H1 (cell line): ENCODE measurements around the gene AHSP. TPM values are rescaled to one million over a fixed set of nuclear protein-coding genes. Genes with fewer than 3 reads are reported as not detected.

Source experiments
- ASH2L ChIP-seq: fragments of 200-600, 300-600 bp; sonication (generic); IDR thresholded peaks from one replicate; pipeline ENCODE4 v1.7.1; 2017; ENCODE audit warnings: low read length
- CHD2 ChIP-seq: IDR thresholded peaks from 2 replicates; pipeline ENCODE4 v1.6.1; 2012; ENCODE audit warnings: low read length, improper control_type of control experiment
- EP300 ChIP-seq, 2 experiments: IDR thresholded peaks; 1 replicate in 1 of 2; 2 replicates in 1 of 2; pipeline ENCODE4 v1.6.1; 2011 to 2012; ENCODE audit warnings: low read depth in 2 of 2, low read length in 2 of 2, mild to moderate bottlenecking in 2 of 2, borderline replicate concordance in 1 of 2, inconsistent platforms in 1 of 2, moderate library complexity in 1 of 2
- EZH2 ChIP-seq: fragments of 200-600 bp; sonication (generic); IDR thresholded peaks from 2 replicates; pipeline ENCODE4 v1.7.1; 2012; ENCODE audit warnings: low read depth, mild to moderate bottlenecking, moderate library complexity, low read length, inconsistent platforms; ENCODE audit not compliant: severe bottlenecking
- GTF2F1 ChIP-seq: IDR thresholded peaks from 2 replicates; pipeline ENCODE4 v1.6.1; 2012; ENCODE audit warnings: low read depth, low read length, improper control_type of control experiment, borderline replicate concordance
- NANOG ChIP-seq: IDR thresholded peaks from 2 replicates; pipeline ENCODE4 v1.6.1; 2011; ENCODE audit warnings: low read length, low read depth, mild to moderate bottlenecking, inconsistent platforms; ENCODE audit not compliant: insufficient read depth, poor library complexity, severe bottlenecking
- SAP30 ChIP-seq: fragments of 300-600 bp; sonication (generic); IDR thresholded peaks from 2 replicates; pipeline ENCODE4 v1.7.1; 2012; ENCODE audit warnings: low read length, moderate library complexity, mild to moderate bottlenecking, inconsistent platforms; ENCODE audit not compliant: insufficient read depth, insufficient replicate concordance
- SIX5 ChIP-seq: IDR thresholded peaks from 2 replicates; pipeline ENCODE4 v1.6.1; 2011; ENCODE audit warnings: mild to moderate bottlenecking, low read depth, low read length
- polyA plus RNA-seq, 7 experiments: library from polyadenylated mRNA; depleted of rRNA in 3 of 7; stranded (reverse) in 5 of 7; unstranded in 2 of 7; fragments of >200 nt in 5 of 7; fragments of 200-250 nt in 2 of 7; gene quantifications; 1 replicate in 5 of 7; 2 replicates in 1 of 7; 4 replicates in 1 of 7; pipeline versions ENCODE4 v1.2.1 to v1.2.3, GENCODE V29; 2011 to 2013; ENCODE audit warnings: missing spikeins in 2 of 7, mixed read lengths in 2 of 7
- total RNA-seq: library from RNA; stranded (reverse); fragmentation: NEBNext Ultra II Directional; extraction: Animal tissue kit (Norgen Biotek cat#: 25700); gene quantifications from 2 replicates; pipeline ENCODE4 v1.2.1, GENCODE V29; 2021
- TF ChIP-seq, protein P1 (sequence below): fragments of 300-600 bp; sonication (generic); IDR thresholded peaks from 2 replicates; pipeline ENCODE4 v1.7.1; 2012; ENCODE audit warnings: low read length, moderate library complexity, mild to moderate bottlenecking, inconsistent platforms; ENCODE audit not compliant: insufficient replicate concordance
- TF ChIP-seq, protein P2 (sequence below): IDR thresholded peaks from 2 replicates; pipeline ENCODE4 v1.6.1; 2011; ENCODE audit warnings: low read length, improper control_type of control experiment

AHSP gene
- total and polyA plus RNA-seq, 2 of the 8 experiments (the other 6 are each of a cell fraction or from before 2014, with no cell fraction given): 0.91 to 15.3 TPM

DNA sequence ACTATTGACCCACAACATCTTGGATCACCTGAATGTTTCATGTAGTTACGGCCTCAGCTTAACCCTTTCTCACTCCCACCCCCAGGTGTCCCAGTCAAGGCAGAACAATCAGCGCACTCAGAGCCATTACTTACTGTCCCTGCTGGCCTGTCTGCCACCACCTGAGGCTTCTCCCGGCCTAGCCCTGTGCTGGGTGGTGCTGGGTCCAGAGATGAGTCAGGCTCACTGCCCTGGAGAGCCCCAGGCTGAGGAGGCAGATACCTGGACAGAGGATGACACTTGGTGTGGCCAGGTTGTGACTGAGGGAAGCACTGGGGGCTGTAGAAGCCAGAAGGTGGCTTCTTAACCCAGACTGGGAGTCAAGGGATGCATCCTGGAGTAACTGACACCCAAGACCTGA lies 48.7 kb upstream of the AHSP start (continued):
- TF ChIP-seq, protein P1, sequence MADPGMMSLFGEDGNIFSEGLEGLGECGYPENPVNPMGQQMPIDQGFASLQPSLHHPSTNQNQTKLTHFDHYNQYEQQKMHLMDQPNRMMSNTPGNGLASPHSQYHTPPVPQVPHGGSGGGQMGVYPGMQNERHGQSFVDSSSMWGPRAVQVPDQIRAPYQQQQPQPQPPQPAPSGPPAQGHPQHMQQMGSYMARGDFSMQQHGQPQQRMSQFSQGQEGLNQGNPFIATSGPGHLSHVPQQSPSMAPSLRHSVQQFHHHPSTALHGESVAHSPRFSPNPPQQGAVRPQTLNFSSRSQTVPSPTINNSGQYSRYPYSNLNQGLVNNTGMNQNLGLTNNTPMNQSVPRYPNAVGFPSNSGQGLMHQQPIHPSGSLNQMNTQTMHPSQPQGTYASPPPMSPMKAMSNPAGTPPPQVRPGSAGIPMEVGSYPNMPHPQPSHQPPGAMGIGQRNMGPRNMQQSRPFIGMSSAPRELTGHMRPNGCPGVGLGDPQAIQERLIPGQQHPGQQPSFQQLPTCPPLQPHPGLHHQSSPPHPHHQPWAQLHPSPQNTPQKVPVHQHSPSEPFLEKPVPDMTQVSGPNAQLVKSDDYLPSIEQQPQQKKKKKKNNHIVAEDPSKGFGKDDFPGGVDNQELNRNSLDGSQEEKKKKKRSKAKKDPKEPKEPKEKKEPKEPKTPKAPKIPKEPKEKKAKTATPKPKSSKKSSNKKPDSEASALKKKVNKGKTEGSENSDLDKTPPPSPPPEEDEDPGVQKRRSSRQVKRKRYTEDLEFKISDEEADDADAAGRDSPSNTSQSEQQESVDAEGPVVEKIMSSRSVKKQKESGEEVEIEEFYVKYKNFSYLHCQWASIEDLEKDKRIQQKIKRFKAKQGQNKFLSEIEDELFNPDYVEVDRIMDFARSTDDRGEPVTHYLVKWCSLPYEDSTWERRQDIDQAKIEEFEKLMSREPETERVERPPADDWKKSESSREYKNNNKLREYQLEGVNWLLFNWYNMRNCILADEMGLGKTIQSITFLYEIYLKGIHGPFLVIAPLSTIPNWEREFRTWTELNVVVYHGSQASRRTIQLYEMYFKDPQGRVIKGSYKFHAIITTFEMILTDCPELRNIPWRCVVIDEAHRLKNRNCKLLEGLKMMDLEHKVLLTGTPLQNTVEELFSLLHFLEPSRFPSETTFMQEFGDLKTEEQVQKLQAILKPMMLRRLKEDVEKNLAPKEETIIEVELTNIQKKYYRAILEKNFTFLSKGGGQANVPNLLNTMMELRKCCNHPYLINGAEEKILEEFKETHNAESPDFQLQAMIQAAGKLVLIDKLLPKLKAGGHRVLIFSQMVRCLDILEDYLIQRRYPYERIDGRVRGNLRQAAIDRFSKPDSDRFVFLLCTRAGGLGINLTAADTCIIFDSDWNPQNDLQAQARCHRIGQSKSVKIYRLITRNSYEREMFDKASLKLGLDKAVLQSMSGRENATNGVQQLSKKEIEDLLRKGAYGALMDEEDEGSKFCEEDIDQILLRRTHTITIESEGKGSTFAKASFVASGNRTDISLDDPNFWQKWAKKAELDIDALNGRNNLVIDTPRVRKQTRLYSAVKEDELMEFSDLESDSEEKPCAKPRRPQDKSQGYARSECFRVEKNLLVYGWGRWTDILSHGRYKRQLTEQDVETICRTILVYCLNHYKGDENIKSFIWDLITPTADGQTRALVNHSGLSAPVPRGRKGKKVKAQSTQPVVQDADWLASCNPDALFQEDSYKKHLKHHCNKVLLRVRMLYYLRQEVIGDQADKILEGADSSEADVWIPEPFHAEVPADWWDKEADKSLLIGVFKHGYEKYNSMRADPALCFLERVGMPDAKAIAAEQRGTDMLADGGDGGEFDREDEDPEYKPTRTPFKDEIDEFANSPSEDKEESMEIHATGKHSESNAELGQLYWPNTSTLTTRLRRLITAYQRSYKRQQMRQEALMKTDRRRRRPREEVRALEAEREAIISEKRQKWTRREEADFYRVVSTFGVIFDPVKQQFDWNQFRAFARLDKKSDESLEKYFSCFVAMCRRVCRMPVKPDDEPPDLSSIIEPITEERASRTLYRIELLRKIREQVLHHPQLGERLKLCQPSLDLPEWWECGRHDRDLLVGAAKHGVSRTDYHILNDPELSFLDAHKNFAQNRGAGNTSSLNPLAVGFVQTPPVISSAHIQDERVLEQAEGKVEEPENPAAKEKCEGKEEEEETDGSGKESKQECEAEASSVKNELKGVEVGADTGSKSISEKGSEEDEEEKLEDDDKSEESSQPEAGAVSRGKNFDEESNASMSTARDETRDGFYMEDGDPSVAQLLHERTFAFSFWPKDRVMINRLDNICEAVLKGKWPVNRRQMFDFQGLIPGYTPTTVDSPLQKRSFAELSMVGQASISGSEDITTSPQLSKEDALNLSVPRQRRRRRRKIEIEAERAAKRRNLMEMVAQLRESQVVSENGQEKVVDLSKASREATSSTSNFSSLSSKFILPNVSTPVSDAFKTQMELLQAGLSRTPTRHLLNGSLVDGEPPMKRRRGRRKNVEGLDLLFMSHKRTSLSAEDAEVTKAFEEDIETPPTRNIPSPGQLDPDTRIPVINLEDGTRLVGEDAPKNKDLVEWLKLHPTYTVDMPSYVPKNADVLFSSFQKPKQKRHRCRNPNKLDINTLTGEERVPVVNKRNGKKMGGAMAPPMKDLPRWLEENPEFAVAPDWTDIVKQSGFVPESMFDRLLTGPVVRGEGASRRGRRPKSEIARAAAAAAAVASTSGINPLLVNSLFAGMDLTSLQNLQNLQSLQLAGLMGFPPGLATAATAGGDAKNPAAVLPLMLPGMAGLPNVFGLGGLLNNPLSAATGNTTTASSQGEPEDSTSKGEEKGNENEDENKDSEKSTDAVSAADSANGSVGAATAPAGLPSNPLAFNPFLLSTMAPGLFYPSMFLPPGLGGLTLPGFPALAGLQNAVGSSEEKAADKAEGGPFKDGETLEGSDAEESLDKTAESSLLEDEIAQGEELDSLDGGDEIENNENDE: no peak
- TF ChIP-seq ASH2L (no peak), NANOG (no peak), SIX5 (no peak), SAP30 (no peak), CHD2 (no peak), EZH2 (no peak), GTF2F1 (no peak), EP300 (IDR thresholded peaks at IDR 0.05; ENCODE audit: borderline replicate concordance in 1 of 2, low read depth in 2 of 2, low read length in 2 of 2) (no peak)
- TF ChIP-seq, protein P2, sequence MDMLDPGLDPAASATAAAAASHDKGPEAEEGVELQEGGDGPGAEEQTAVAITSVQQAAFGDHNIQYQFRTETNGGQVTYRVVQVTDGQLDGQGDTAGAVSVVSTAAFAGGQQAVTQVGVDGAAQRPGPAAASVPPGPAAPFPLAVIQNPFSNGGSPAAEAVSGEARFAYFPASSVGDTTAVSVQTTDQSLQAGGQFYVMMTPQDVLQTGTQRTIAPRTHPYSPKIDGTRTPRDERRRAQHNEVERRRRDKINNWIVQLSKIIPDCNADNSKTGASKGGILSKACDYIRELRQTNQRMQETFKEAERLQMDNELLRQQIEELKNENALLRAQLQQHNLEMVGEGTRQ: no peak
- TF ChIP-seq, all 59 proteins: peak for 0
